Sciatic nerve (tissue), 2 donors: Measurements from ENCODE around the gene WDR33. TPM values are rescaled to one million over a fixed set of nuclear protein-coding genes. Genes with fewer than 3 reads are reported as not detected.

ENCODE experiments used
- ATAC-seq: fragments of 200-7000 bp; cut with Tn5 transposase; one replicate; pipeline ENCODE4 v1.9.1; 2020; ENCODE audit warnings: mild to moderate bottlenecking, moderate library complexity
- DNase-seq: peaks from one replicate; pipeline ENCODE4 v3.0.0-alpha.2; 2020; ENCODE audit warnings: low spot score
- intact Hi-C: fragments of 100-400 bp; cut with DNase I; formaldehyde crosslinking; loops from one replicate; pipeline ENCODE4 v1.14.2; 2022
- total RNA-seq: library from RNA; stranded (reverse); fragmentation: NEBNext Ultra II Directional; extraction: Animal tissue kit (Norgen Biotek cat#: 25700); gene quantifications from one replicate; pipeline ENCODE4 v1.2.1, GENCODE V29; 2021
- donor health status: DM: no; HTN: no; CAD: no.
- donor health status: DM: no; HTN: no; CAD: no.

The WDR33 gene
- total RNA-seq, 1 donor from 2014 or later, result 60.9 TPM

- DNase-seq, result no peak
- intact Hi-C loops, result no loop called here
- ATAC-seq, result no peak
Observed at GRCh38 chr2:127654084-127654837, 156.7 kb downstream of the WDR33 start.

DNA sequence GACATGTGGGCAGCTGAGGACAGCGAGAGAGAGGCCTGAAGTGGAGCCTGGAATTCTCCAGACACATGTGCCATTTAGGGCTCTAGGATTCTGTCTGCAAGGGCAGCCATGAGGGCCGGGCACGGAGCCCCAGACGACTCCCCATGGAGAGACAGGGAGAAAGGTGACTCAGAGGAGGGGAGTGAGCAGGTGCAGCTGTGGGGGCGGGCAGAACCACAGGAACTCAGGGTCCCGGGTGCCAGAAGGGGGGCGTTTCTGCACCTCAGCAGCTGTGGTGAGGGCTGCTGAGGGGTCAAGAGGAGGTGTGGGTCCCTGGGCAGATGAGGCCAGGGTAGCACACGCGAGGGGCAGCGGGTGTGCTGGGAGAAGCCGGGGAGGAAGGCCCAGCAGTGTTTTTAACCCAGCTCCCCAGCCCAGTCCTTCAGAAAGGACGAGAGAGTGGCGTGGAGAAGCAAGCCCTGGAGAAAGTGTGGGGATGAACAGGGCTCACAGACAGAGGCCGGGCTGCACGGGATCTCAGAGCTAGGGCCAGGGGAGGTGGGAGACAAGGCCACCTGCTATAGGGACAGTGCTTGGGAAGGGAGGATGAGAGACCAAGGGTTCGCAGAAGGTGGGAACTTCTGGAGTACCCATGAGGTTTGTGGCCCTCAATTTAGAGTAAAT, 157.4 kb downstream of the WDR33 start:
- intact Hi-C loops, result no loop called here
- DNase-seq, result no peak
- ATAC-seq, result no peak

DNA sequence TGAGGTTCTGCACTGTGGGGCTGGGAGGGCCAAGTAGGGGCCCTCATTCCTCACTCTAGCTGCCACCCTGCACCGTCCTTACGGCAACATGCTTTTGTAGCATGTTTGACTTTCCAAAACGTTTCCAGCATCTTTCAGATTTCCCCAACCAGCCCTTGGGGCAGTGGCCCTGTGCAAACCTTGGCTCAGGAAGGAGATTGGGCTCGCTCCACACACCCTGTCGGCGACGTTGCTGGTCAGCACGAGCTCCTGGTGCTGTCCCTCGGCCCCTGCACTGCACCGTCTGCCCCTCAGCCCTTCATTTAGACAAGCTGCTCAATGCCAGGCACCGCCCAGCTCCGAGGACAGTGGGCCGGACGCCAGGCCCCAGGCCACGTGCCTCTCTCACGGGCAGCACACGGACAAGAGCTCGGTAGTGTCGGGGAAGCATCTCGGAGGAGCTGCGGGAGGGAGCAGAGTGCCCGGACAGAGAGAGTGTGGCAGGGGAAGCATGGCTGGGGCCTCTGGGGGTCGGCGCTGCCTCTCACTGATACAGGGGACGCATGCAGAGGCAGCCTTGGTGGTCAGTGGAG, 158.1 kb downstream of the WDR33 start:
- DNase-seq (no peak), ATAC-seq (no peak)
- intact Hi-C loops, result no loop called here

- ATAC-seq, result peak; percentile 81
- intact Hi-C loops, result no loop called here
- DNase-seq, result peak; percentile 87
Observed at GRCh38 chr2:127651971-127652550, 158.9 kb downstream of the WDR33 start.

- ATAC-seq, result no peak
- DNase-seq, result no peak
- intact Hi-C loops, result no loop called here
Observed at GRCh38 chr2:127651381-127651809, 159.6 kb downstream of the WDR33 start.

Other genes starting within 250 kb of the WDR33 start
- gene GPR17, start 165.0 kb downstream of the WDR33 start, total RNA-seq, result 4.6 TPM
- gene LIMS2, start 135.6 kb downstream of the WDR33 start, total RNA-seq, result 194 TPM
- gene SFT2D3, start 109.7 kb downstream of the WDR33 start, total RNA-seq, result 4.5 TPM
- 19.4 TPM for gene POLR2D, start 47.0 kb upstream of the WDR33 start, total RNA-seq
- gene AMMECR1L, start 74.8 kb upstream of the WDR33 start, total RNA-seq, result 15.9 TPM
- 25.9 TPM for gene SAP130, start 216.9 kb upstream of the WDR33 start, total RNA-seq